HEK293 (cell line): ENCODE measurements around the gene DOCK1.

ENCODE experiments used
- CTCF ChIP-seq: fragments of 450-650 bp; formaldehyde crosslinking; IDR thresholded peaks from 2 replicates; pipeline ENCODE4 v1.5.1; 2016; ENCODE audit warnings: missing biosample characterization, missing genetic modification characterization
- OSR2 ChIP-seq: fragments of 450-650 bp; formaldehyde crosslinking; IDR thresholded peaks from 2 replicates; pipeline ENCODE4 v1.5.1; 2016; ENCODE audit warnings: missing biosample characterization, missing genetic modification characterization
- PBX3 ChIP-seq: sonication (generic); formaldehyde crosslinking; IDR thresholded peaks from 2 replicates; pipeline ENCODE4 v1.8.1; 2022; ENCODE audit warnings: mild to moderate bottlenecking, moderate library complexity, missing genetic modification reagents
- TCF7L2 ChIP-seq: IDR thresholded peaks from 2 replicates; pipeline ENCODE4 v1.6.1; 2011; ENCODE audit warnings: low read depth, mild to moderate bottlenecking, inconsistent platforms, low read length, moderate library complexity, borderline replicate concordance
- TRIM28 ChIP-seq: IDR thresholded peaks from 2 replicates; pipeline ENCODE4 v1.6.1; 2011; ENCODE audit warnings: low read length, control low read depth, borderline replicate concordance
- YY1 ChIP-seq: fragments of 450-650 bp; formaldehyde crosslinking; IDR thresholded peaks from 2 replicates; pipeline ENCODE4 v1.5.1; 2018; ENCODE audit warnings: missing biosample characterization, missing genetic modification characterization
- ZBTB49 ChIP-seq: fragments of 450-650 bp; formaldehyde crosslinking; IDR thresholded peaks from 2 replicates; pipeline ENCODE4 v1.5.1; 2016; ENCODE audit warnings: missing biosample characterization, missing genetic modification characterization, low read depth
- ZNF16 ChIP-seq: fragments of 450-650 bp; formaldehyde crosslinking; IDR thresholded peaks from 2 replicates; pipeline ENCODE4 v1.5.1; 2016; ENCODE audit warnings: low read depth, missing biosample characterization, missing genetic modification characterization
- ZNF274 ChIP-seq, 2 experiments: fragments of 200-500 bp in 1 of 2; fragments of 450-650 bp in 1 of 2; sonication (Bioruptor generic) in 1 of 2; formaldehyde crosslinking in 1 of 2; IDR thresholded peaks; 2 replicates each; pipeline versions ENCODE4 v1.5.1 to v1.6.1; 2014 to 2016; ENCODE audit warnings: borderline replicate concordance in 1 of 2, inconsistent platforms in 1 of 2, low read length in 1 of 2, missing biosample characterization in 1 of 2, missing genetic modification characterization in 1 of 2
- ZNF324 ChIP-seq: fragments of 450-650 bp; formaldehyde crosslinking; IDR thresholded peaks from 2 replicates; pipeline ENCODE4 v1.5.1; 2016; ENCODE audit warnings: missing biosample characterization, missing genetic modification characterization
- ZNF341 ChIP-seq: fragments of 450-650 bp; formaldehyde crosslinking; IDR thresholded peaks from 2 replicates; pipeline ENCODE4; 2016; ENCODE audit warnings: low read depth, missing biosample characterization, missing genetic modification characterization
- ZNF544 ChIP-seq: fragments of 450-650 bp; formaldehyde crosslinking; IDR thresholded peaks from 2 replicates; pipeline ENCODE4 v1.5.0; 2017; ENCODE audit warnings: missing biosample characterization, missing genetic modification characterization
- ZNF707 ChIP-seq: fragments of 450-650 bp; formaldehyde crosslinking; IDR thresholded peaks from 2 replicates; pipeline ENCODE4 v1.5.1; 2016; ENCODE audit warnings: missing biosample characterization, missing genetic modification characterization

GRCh38 chr10:126917975-126918908 lies 13.0 kb downstream of the DOCK1 start:
- TF ChIP-seq CTCF (tag by site-specific recombination): no peak
- no peak for TF ChIP-seq ZNF16 (tag by site-specific recombination)
- TF ChIP-seq OSR2 (tag by site-specific recombination): no peak
- TF ChIP-seq ZBTB49 (tag by site-specific recombination): no peak
- TF ChIP-seq ZNF324: no peak
- TF ChIP-seq TRIM28: no peak
- TF ChIP-seq PBX3: no peak
- TF ChIP-seq ZNF544 (tag by site-specific recombination): no peak
- no peak for TF ChIP-seq ZNF707
- TF ChIP-seq ZNF274 (IDR thresholded peaks at IDR 0.05; ENCODE audit: low read length): no peak
- no peak for TF ChIP-seq ZNF274 (tag by site-specific recombination; IDR thresholded peaks at IDR 0.05; ENCODE audit: borderline replicate concordance)
- TF ChIP-seq ZNF341 (tag by site-specific recombination): no peak
- TF ChIP-seq TCF7L2: no peak
- TF ChIP-seq YY1: no peak
